AG08395 (cell line): ENCODE data around the gene ARHGEF39.
"Not testable (repeated sequence)": the region's sequence is repeated elsewhere in the genome, so short reads cannot be mapped to it uniquely, and the experiment has no call there.

ENCODE experiments used
- DNase-seq: peaks from one replicate; pipeline ENCODE4 v3.0.0; 2012; ENCODE audit warnings: mixed read lengths, low spot score

The ARHGEF39 gene

DNA sequence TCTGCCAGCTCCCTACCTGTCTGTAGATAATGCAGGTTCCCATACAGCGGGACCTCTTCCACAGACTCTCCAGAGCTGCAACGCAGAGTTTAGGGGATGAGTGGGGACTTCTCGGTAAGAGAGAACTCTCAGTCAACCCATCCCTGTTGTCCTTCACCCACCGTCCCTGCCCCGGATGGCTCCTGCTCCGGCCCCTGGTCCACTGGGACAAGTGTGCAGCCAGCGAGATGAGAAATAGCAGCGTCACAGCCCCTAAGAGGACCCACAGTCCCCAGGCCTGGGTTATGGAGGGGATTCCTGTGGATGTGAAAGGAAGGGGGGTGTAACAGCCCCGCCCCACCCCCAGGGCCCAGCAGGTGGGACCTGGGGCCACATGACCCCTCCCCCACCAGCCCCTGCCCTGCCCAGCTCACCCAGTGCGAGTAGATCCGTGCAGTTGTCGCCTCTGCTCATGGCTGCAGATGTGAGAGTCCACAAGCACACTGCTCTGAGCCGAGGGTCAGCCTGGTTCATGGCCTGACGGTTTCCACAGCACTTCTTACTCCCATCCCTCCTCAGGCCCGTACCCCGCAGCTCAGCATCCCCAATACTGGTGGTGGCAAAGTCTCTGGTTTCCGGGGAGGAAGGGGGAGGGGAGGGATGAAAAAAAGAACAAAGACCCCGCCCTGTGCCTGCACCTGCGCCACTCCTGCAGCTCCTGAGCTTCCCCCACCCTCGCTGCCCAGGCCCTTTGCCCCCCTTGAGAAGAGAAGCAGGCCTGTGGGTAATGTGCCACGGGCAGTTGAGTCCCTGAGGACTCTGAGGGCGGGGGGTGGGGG lies 14.4 kb downstream of the ARHGEF39 start, which contains the start of gene SIT1:
SIT1 (minus strand) TSS at position 591 of the 818 bp plus-strand sequence; CDS start at position 513, 78 bp downstream.
- no peak for DNase-seq

DNA sequence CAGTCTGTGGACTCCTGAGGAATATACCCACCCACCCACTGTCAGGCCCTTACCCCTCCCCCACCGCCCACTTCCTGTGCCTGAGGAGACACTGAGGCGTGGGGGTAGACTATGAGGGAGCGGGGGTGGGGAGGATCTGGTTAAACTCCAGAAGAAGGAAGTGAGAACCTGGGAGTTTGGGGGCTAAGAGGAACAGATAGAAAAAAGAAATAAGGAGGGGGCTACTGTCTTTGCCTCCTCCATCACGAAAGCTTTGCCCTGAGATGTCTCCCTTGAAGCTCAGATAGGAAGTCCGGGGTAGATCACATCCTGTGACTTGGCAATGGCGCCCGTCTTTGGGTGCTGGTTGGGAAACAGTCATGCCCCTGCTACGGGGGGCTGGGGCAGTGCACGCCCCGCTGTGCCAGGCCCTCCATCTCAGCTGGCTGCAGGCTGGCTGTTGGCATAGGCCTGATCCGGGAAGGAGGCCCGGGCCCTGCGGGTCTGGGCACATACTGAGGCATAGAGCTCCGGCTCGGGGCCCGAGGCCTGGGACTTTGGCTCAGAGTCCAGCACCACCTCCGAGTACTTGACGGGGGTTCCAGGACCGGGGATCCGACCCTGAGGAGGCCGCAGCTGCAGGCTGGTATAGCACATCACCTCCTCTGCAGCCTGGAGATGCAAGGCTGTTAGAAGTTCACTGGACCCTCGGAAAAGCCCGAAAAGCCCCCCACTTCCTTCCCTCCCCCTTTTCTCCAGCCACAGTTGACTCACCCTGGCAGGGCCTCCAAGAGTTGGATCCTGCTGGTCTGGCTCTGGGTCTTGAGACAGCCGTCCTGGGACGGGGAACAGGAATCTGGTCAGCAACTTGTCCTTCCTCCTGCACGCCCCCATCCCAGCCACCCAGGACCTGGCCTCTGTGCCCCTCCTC lies 15.3 kb downstream of the ARHGEF39 start:
- DNase-seq = no peak

DNA sequence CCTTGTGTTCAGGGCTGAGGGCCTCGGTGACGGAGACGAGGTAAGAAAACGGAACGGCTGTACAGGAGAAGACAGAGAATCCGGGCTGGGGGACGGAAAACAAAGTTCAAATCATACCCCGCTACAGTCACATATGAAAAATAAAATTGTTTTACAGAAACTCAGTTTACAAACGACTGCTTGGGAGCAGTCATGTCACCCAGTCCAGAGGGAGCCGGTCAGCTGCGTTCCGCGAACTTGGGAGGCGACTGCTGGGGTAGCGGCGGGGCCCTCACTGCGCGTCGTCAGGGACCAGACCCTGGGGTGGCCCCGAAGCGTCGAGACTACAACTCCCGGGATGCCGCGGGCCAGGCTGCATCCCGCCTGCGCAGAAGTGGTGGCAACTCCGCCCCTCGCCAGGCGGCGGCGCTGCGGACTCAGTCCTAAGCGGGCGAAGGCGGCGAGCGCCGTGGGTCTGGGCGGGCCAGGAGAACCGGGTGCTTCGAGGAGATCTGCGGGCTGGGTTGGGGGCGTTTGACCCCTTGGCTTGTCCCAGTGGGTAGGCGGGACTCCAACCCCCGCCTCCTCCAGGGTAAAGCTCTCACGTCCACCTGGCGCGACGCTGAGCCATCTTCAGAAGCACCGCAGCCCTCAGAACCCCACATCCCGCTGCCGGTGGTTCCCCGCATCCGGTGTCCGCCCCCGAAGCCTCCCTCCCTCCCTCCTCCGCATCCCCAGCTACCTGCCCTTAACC lies 18.3 kb downstream of the ARHGEF39 start:
- DNase-seq = peak; percentile 95

DNA sequence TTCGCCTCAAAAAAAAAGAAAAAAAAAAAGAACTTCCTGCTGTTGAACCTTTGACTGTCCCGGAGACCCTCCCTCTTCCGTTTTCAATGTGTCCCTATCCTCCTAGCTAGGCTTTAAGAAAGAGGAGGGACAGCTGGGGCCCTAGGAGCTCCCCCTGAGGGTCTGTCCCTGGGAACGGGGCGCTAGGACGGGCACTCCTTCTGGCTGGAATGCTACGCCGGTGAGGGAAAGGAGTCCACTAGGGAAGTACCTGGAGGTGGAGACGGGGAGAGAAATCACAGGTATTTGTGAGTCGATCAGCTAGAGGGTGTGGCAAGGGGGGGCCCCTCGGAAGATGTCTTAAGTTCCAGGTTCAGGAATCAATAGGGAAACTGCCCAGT lies 18.9 kb downstream of the ARHGEF39 start:
- DNase-seq = no peak

DNA sequence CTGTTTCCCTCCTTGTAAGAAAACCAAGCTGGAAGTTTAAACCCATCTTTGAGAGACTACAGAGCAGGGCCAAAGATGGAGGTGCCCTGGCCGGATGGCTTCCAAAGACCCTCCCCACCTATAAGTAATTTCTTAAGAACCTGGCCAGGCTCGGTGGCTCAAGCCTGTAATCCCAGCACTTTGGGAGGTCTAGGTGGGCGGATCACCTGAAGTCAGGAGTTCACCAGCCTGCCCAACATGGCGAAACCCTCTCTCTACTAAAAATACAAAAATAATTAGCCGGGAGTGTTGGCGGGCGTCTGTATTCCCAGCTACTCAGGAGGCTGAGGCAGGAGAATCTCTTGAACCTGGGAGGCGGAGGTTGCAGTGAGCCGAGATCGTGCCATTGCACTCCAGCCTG lies 19.3 kb downstream of the ARHGEF39 start:
- DNase-seq = not testable (repeated sequence)

DNA sequence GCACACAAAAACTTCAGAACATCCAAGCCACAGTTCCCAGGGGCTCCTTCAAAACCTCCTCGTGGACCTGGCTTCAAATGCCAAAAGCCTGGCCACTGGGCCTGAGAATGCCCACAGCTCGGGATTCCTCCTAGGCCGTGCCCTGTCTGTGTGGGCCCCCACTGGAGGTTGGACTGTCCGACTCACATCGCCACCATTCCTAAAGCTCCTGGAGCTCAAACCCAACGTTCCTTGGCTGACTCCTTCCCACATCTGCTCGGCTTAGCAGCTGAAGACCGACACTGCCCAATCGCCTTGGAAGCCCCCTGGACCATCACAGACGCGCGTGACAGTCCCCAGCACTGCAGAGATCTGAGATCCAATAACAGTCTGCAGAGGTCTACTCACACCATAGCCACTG lies 21.9 kb downstream of the ARHGEF39 start:
- no peak for DNase-seq

DNA sequence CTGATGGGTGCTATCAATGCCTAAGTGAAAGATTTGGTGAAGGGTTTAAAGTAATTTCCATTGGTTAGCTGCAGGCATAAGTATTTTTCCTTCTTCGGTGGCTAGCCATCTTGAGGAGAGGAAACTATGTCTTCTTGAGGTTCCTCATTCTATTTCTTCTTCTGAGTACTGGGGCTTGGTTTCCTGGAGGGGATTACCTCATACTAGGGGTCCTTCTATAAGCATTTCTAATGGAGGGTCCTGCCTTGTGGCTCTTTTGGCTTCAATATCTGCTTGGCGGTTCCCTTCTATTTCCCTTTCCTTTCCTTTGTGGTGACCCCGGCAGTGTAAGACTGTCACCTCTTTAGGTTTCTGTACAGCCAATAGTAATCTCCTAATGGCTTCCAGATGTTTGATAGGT lies 23.5 kb downstream of the ARHGEF39 start:
- not testable (repeated sequence) for DNase-seq

DNA sequence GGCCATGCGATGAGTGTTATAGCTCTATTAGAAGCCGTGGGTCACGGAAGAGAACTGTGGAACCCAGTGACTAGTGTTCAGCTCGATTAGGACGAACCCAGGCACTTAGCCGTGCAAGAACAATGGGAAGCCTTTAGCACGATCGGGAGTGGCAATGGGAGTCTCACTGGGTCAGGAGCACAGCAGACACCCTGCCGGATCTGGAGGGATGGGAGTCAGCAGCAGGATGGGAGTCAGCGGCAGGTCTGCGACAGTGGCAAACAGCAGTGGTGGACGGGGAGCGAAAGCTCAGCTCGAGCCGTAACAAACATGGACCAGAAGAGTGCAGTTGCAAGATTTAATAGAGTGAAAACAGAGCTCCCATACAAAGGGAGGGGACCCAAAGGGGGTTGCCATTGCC lies 24.6 kb downstream of the ARHGEF39 start:
- DNase-seq = not testable (repeated sequence)

DNA sequence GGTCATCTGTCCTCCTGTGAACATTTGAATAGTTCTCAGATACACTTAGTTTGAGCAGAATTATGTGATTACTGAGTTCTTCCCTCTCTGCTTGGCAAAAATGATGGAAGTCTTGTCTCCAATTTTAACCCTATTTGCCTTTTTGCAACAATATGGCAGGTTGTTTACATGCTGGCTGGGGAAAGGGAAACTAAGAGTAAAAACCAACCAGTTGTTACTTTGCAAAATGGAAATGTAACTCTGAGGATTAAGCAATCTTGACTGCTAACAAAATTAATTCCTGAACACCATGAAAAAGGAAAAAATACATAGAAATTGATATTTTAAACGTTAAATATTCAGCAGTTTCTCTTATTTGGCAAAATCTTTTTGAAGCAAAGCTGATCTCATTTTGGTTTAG lies 25.4 kb downstream of the ARHGEF39 start:
- DNase-seq = no peak

DNA sequence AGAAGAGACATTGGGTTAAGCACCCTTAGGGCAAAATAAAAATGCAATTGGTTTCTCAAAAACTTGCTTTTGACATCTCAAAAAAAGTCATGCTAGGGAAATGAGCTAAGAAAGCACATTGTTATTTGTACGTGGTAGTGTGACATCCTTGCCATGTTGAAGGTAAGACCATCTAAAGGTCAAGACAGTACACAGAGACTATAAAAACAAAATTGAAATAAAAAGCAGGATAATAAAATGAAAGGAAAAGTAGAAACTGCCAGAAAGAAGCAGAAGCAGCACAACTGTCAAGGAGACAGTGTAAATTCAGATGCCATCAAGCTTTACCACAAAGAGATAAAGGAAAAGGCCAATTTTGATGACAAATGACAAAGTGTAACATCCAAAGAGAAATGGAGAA lies 25.8 kb downstream of the ARHGEF39 start:
- DNase-seq = not testable (repeated sequence)

DNA sequence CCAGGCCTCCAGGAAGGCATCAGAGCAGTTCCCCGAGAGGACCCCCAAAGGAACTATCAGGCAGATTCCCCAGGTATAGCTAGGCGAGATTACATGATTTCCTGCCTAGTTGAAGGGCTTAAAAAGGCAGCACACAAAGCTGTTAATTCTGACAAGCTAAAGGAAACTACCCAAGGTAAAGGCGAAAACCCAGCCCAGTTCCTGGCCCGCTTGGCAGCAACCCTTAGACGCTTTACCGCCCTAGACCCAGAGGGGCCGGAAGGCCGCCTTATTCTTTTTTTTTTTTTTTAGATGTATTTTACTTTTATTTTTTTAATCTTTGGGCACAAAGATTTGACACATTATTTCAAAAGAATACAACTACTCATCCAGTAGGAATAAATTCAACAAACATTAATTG lies 26.2 kb downstream of the ARHGEF39 start:
- DNase-seq = not testable (repeated sequence)

DNA sequence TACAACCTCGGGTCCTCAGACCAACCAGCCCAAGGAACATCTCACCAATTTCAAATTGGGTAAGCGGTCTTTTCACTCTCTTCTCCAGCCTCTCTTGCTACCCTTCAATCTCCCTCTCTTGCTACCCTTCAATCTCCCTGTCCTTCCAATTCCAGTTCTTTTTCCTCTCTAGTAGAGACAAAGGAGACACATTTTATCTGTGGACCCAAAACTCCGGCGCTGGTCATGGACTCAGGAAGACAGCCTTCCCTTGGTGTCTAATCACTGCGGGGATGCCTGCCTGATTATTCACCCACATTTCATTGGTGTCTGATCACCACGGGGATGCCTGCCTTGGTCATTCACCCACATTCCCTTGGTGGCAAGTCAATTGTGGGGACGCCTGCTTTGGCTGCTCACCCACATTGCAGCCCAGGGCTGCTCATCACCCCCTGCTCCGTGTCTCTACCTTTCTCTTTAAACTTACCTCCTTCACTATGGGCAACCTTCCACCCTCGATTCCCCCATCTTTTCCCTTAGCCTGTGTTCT lies 27.5 kb downstream of the ARHGEF39 start:
- not testable (repeated sequence) for DNase-seq

DNA sequence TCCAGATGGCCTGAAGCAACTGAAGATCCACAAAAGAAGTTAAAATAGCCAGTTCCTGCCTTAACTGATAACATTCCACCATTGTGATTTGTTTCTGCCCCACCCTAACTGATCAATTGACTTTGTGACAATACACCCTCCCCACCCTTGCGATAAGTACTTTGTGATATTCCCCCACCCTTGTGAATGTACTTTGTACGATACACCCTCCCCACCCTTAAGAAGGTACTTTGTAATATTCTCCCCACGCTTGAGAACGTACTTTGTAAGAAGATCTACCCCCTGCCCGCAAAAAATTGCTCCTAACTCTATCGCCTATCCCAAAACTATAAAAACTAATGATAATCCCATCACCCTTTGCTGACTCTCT lies 28.1 kb downstream of the ARHGEF39 start:
- DNase-seq = not testable (repeated sequence)

DNA sequence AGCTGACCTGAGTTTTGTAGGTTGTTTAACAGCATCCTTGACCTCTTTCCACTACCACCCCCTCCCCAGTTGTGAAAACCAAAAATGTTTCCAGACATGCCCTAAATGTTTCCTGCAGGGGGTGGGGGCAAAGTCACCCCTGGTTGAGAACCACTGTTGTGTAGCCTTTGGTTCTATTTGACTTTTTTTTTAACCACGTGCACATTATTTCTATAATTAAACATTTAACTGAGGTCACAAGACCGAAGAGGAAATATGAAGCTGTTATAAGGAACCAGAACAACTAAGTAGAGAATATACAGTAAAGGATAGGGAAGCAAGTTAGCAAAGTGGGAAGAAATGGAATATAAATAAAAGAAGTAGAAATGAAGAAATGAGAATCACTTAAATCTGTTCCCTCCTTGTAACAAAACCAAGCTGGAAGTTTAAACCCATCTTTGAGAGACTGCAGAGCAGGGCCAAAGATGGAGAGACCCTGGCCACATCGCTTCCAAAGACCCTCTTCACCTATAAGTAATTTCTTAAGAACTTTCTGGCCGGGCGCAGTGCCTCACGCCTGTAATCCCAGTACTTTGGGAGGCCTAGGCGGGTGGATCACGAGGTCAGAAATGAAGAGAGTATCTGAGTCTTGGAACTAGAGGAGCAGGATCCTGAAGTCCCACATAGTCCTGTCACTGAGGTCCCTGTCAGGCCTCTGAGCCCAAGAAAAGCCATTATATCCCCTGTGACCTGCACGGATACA lies 28.7 kb downstream of the ARHGEF39 start:
- no peak for DNase-seq

DNA sequence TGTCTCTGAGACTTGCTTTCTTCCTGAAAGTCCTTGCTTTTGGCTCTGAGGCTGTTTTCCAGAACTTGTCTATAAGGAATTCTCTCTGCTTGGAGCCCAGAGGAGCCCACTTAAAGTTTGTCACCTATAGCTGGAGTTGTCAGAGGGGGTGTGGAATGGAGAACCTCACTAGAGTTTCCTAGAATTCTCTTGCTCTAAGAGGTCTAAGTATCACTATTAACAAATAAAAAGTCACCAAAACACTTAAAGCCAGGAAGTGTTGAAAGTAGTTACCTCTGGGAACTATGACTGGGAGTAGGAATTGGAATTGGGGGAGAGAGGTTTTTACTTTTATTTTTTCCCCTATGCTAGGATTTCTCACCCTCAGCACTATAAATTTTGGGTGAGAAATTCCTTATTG lies 29.3 kb downstream of the ARHGEF39 start:
- no peak for DNase-seq

DNA sequence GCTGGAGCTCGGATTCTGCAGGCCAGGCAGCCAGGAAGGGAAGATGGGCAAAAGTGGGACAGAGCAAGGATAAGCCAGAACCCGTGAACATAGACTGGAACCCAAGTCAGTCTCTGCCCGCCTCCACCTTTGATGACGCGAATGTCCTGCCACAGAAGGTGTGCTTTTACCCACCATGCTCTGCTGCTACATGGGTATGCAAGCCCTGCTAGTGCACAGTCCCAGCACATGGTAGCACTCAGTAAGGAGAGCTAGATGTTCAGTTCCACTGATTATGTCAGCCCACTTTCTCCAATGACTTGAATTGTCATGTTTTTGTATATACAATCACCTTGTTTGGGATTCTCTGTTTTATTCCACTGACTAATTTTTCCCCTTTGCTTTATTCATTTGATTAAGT lies 35.4 kb downstream of the ARHGEF39 start:
- DNase-seq = no peak

DNA sequence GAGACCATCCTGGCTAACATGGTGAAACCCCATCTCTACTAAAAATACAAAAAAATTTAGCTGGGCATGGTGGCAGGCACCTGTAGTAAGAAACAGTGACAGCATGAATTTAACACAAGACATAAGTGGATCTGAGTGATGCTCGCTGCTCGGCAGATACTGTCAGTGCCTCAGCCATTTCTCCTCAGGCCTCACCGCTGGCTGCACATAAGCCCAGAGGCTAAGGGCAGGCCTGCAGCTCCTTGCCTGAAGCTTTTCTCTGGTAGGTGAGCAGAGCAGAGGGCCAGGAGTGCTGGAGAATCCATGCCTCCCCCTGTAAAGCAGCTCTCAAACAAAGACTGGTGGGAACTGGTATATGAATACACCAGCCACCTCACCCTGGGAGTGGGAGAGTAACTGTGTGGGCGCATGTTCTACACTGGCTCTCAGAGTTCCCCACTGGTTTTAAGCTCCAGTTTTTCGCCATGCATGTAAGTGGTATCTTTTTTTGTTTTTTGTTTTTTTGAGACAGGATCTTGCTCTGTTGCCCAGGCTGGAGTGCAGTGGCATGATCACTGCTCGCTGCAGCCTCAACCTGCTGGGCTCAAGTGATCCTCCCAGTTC lies 36.5 kb downstream of the ARHGEF39 start:
- no peak for DNase-seq

DNA sequence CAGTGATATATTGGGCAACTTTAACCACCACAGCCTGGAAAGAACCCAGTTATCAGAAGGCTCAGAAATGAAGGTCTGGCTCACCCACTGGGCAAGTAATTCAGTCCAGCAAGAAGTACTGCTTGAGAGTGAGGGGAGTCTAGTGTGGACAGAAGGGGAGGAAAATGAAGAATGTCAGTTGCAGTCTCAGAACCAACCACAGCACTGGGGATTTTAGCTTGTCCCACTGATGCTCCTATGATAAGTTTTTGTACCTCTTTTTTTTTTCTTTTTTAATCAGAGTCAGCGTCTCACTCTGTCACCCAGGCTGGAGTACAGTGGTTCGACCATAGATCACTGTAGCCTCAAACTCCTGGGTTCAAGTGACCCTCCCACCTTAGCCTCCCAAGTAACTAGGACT lies 37.4 kb downstream of the ARHGEF39 start:
- no peak for DNase-seq

DNA sequence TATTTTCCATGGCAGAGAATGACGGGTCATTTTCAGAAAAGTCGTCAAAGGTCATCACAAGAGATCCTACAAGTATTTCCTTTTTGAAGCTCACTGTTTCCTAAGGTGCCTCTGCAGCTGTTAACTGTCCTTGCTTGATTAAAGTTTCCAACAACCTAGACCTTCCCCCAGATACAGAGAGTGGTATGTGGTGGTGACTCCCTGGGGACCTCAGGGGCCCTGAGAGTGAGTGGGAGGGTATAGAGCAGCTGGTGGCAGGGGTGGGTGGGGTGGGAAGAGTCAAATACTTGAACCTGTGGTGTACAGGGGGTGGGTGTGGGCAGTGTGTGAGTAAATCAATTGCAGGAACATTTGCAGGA lies 45.2 kb downstream of the ARHGEF39 start:
- DNase-seq = no peak

DNA sequence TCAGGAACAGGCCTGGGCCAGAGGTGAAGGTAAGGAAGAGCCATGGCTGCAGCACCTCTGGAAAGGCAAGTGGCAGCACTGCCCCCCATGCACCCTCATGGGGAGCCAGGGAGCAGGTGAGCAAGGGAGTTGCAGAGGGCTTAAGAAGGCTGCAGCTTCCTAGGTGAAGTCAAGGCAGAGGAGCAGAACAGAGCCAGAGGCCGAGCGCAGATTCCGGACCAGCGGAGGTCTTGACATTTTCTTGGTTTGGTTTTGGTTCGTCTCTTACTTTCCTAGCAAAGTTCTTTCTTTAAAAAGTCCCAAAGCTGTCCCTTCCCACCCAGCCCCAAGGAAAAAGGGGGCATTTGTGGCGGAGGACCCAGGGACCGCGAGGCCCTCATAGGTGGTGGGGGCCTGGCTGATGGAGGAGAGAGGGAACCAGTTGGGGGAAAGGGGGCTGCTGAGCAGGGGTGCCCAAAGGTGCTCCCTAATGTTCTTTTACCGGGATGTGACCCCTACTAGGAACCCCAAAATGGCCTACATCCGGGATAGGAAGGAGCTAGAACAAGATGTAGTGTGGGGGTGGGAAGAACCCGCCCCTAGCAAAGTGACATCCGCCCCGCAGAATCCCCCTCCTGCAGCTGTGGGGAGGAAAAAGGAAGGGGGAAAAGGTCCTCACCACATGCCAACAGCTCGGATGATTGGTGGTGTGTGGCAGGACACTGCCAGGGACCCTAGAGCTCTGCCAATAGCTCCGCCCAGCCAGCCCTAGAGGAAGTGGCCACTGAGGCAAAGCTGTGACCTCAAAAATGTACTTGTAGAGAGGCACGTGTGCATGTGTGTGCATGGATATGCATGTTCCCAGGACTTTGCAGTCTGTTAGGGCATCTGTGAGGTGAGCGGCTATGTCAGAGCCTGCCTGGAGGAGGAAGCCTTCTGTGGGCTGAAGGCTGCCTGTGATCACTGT lies 45.9 kb downstream of the ARHGEF39 start:
- DNase-seq = no peak
